Panc1 (cell line): ENCODE results near the gene TEX35. TPM values are rescaled to one million over a fixed set of nuclear protein-coding genes. Genes with fewer than 3 reads are reported as not detected.

Experiments used
- ATAC-seq: fragments of 200-7000 bp; cut with Tn5 transposase; 2 replicates; pipeline ENCODE4 v1.9.1; 2020; ENCODE audit warnings: mild to moderate bottlenecking, moderate library complexity
- BruUV-seq: library from RNA; stranded (reverse); fragments of 400-500 nt; replicated peaks from 2 replicates; lab custom pipeline; 2021; lab: Mats Ljungman, UMichigan
- CTCF ChIA-PET: fragments of 300-600 bp; sonication (Branson Sonifier 250); formaldehyde crosslinking; loops from one replicate; lab custom pipeline; 2022; ENCODE audit warnings: antibody characterized with exemption; lab: Charles Lee
- POLR2A ChIA-PET: fragments of 300-600 bp; sonication (Branson Sonifier 250); formaldehyde crosslinking; loops from one replicate; lab custom pipeline; 2022; ENCODE audit warnings: antibody characterized with exemption; lab: Charles Lee
- DNase-seq: peaks from one replicate; pipeline ENCODE4 v3.0.0-alpha.2; 2010; ENCODE audit warnings: low read depth, low spot score
- H3K27ac ChIP-seq: 2 replicates; pipeline ENCODE4 v1.5.1; 2011; ENCODE audit warnings: mild to moderate bottlenecking, low read length, inconsistent platforms
- H3K27me3 ChIP-seq: fragments of 200-500 bp; sonication (Bioruptor generic); 2 replicates; pipeline ENCODE4 v1.6.0; 2014; ENCODE audit warnings: low read length, inconsistent platforms; ENCODE audit not compliant: control insufficient read depth, insufficient read depth
- H3K36me3 ChIP-seq: fragments of 200-500 bp; sonication (Bioruptor generic); 2 replicates; pipeline ENCODE4 v1.5.1; 2014; ENCODE audit warnings: inconsistent platforms, mild to moderate bottlenecking, low read length, moderate library complexity; ENCODE audit not compliant: control insufficient read depth, insufficient read depth
- H3K4me1 ChIP-seq: 2 replicates; pipeline ENCODE4 v1.5.1; 2011; ENCODE audit warnings: inconsistent platforms, mild to moderate bottlenecking, low read length, moderate library complexity; ENCODE audit not compliant: control insufficient read depth, insufficient read depth
- H3K4me3 ChIP-seq, 2 experiments: 2 replicates each; pipeline ENCODE4 v1.5.1; 2011 to 2012; ENCODE audit warnings: low read depth in 2 of 2, low read length in 2 of 2, mild to moderate bottlenecking in 2 of 2, inconsistent platforms in 1 of 2, moderate library complexity in 1 of 2
- H3K9me3 ChIP-seq: fragments of 200-500 bp; sonication (Bioruptor generic); 2 replicates; pipeline ENCODE4 v1.5.1; 2014; ENCODE audit warnings: low read depth, mild to moderate bottlenecking, inconsistent platforms, low read length, moderate library complexity; ENCODE audit not compliant: control insufficient read depth, insufficient read depth
- POLR2AphosphoS5 ChIP-seq: IDR thresholded peaks from 2 replicates; pipeline ENCODE4 v1.6.1; 2012; ENCODE audit warnings: mild to moderate bottlenecking, low read depth, low read length, moderate library complexity
- SIN3A ChIP-seq: IDR thresholded peaks from 2 replicates; pipeline ENCODE4 v1.6.1; 2012; ENCODE audit warnings: low read depth, mild to moderate bottlenecking, low read length, moderate library complexity, borderline replicate concordance; ENCODE audit not compliant: insufficient read depth
- TCF7L2 ChIP-seq: IDR thresholded peaks from 2 replicates; pipeline ENCODE4 v1.6.1; 2011; ENCODE audit warnings: mild to moderate bottlenecking, low read depth, low read length, inconsistent platforms
- in situ Hi-C: cut with HindIII; loops from 2 replicates; pipeline ENCODE4 v1.10.0; 2016; ENCODE audit warnings: low sequenced_read_pairs, low pct_unique_long_range_greater_than_20kb
- intact Hi-C: fragments of 100-400 bp; cut with micrococcal nuclease; formaldehyde crosslinking; loops from one replicate; pipeline ENCODE4 v1.10.0; 2022; ENCODE audit not compliant: unreplicated experiment
- total RNA-seq: library from RNA; stranded (reverse); gene quantifications from one replicate; pipeline ENCODE4 v1.2.1, GENCODE V29; 2021; ENCODE audit not compliant: unreplicated experiment
- TF ChIP-seq, protein P1 (sequence below), 2 experiments: IDR thresholded peaks; 2 replicates each; pipeline ENCODE4 v1.6.1; 2011 to 2012; ENCODE audit warnings: low read depth in 2 of 2, control low read depth in 1 of 2, low read length in 1 of 2, mild to moderate bottlenecking in 1 of 2, moderate library complexity in 1 of 2; ENCODE audit not compliant: insufficient read depth in 1 of 2
- TF ChIP-seq, protein P2 (sequence below): fragments of 450-650 bp; IDR thresholded peaks from 2 replicates; pipeline ENCODE4 v1.5.1; 2017; ENCODE audit warnings: mild to moderate bottlenecking

The TEX35 gene
- total RNA-seq, 1 experiment from 2014 or later: not detected

DNA sequence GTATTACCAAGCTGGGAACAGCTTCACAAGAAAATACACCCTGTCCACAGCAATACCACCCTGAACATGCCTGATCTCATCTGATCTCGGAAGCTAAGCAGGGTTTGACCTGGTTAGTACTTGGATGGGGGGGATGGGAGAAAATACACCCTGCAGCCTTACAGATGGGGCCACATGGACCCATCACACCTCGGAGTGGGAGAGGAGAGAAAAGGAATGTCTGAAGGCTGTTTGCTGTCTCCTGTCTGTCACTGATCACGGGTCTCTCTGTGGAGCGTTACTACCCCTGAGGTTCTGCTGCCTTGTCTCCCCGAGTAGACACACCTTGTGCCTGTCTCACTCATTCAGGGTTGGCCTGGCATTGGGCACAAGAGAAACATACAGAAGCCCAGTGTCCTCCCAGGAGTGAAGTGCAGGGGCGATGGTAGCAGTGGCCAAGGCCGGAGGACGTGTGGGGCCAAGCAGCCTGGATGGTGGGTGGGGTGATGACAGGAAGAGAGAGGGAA lies 48.0 kb downstream of the TEX35 start:
- no peak for DNase-seq
- BruUV-seq: no TSS peak
- no peak for ATAC-seq
- POLR2A ChIA-PET: no interaction called here
- CTCF ChIA-PET: no interaction called here
- Histone ChIP-seq H3K27ac (no peak overlapping the region), H3K4me3 (no peak overlapping the region), H3K4me1 (no peaks in the 10 kb centered on the region), H3K9me3 (no peaks in the 10 kb centered on the region), H3K27me3 (no peaks in the 10 kb centered on the region), H3K36me3 (no peaks in the 10 kb centered on the region)
- intact Hi-C loops (no loop called here), in situ Hi-C loops (no loop called here)
- TF ChIP-seq SIN3A (no peak), TCF7L2 (no peak), POLR2AphosphoS5 (no peak)
- TF ChIP-seq, protein P1, sequence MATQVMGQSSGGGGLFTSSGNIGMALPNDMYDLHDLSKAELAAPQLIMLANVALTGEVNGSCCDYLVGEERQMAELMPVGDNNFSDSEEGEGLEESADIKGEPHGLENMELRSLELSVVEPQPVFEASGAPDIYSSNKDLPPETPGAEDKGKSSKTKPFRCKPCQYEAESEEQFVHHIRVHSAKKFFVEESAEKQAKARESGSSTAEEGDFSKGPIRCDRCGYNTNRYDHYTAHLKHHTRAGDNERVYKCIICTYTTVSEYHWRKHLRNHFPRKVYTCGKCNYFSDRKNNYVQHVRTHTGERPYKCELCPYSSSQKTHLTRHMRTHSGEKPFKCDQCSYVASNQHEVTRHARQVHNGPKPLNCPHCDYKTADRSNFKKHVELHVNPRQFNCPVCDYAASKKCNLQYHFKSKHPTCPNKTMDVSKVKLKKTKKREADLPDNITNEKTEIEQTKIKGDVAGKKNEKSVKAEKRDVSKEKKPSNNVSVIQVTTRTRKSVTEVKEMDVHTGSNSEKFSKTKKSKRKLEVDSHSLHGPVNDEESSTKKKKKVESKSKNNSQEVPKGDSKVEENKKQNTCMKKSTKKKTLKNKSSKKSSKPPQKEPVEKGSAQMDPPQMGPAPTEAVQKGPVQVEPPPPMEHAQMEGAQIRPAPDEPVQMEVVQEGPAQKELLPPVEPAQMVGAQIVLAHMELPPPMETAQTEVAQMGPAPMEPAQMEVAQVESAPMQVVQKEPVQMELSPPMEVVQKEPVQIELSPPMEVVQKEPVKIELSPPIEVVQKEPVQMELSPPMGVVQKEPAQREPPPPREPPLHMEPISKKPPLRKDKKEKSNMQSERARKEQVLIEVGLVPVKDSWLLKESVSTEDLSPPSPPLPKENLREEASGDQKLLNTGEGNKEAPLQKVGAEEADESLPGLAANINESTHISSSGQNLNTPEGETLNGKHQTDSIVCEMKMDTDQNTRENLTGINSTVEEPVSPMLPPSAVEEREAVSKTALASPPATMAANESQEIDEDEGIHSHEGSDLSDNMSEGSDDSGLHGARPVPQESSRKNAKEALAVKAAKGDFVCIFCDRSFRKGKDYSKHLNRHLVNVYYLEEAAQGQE (IDR thresholded peaks at IDR 0.05; ENCODE audit: insufficient read depth in 1 of 2, low read depth in 2 of 2, low read length in 1 of 2): no peak
- TF ChIP-seq, protein P2, sequence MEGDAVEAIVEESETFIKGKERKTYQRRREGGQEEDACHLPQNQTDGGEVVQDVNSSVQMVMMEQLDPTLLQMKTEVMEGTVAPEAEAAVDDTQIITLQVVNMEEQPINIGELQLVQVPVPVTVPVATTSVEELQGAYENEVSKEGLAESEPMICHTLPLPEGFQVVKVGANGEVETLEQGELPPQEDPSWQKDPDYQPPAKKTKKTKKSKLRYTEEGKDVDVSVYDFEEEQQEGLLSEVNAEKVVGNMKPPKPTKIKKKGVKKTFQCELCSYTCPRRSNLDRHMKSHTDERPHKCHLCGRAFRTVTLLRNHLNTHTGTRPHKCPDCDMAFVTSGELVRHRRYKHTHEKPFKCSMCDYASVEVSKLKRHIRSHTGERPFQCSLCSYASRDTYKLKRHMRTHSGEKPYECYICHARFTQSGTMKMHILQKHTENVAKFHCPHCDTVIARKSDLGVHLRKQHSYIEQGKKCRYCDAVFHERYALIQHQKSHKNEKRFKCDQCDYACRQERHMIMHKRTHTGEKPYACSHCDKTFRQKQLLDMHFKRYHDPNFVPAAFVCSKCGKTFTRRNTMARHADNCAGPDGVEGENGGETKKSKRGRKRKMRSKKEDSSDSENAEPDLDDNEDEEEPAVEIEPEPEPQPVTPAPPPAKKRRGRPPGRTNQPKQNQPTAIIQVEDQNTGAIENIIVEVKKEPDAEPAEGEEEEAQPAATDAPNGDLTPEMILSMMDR: no peak

DNA sequence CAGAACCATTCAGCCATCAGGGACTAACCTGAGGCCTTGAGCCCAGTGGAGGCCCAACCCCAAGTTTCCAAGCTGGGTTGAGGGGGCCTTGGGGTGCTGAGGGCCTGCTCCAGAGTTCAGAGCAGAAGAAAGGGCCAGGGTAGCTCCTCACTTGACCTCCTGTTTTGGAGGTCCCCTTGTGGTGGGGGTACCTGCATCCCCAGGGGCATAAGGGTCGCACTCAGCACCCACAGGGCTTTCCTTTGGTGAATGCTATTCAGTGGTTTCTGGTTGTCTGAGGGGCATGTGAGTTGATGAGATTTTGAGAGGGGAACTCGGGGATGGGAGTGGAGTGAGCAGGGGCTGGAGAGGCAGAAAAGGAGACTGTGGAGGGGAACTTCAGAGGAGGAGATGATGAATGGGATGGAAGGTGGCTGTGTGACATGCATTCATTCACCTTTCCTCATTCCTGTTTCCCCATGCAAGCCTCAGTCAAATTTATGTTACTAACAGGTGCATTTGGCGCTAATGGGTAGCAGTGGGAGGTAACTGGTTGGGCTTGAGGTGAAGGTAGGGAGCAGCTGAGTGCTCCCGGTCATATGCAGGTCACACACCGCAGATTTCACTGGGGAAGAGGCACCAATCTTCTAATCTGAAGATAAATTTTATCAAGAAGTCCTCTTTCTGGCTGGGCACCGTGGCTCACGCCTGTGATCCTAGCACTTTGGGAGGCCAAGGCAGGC lies 50.4 kb downstream of the TEX35 start:
- ATAC-seq (no peak), DNase-seq (no peak)
- TF ChIP-seq SIN3A: no peak
- TF ChIP-seq, protein P1 (IDR thresholded peaks at IDR 0.05; ENCODE audit: insufficient read depth in 1 of 2, low read depth in 2 of 2, low read length in 1 of 2): no peak
- no peak for TF ChIP-seq TCF7L2
- TF ChIP-seq, protein P2: no peak
- no peak for TF ChIP-seq POLR2AphosphoS5
- Histone ChIP-seq H3K36me3 (no peaks in the 10 kb centered on the region), H3K9me3 (0 out of 2 replicates have a peak, but pooled peaks cover 3% of the 10 kb centered on the region), H3K4me1 (no peaks in the 10 kb centered on the region), H3K4me3 (no peak overlapping the region), H3K27me3 (no peaks in the 10 kb centered on the region), H3K27ac (no peak overlapping the region)
- CTCF ChIA-PET: no interaction called here
- intact Hi-C loops (no loop called here), in situ Hi-C loops (no loop called here)
- BruUV-seq: no TSS peak
- POLR2A ChIA-PET: no interaction called here
